Loucy (cell line): ENCODE data around the gene RUNX1.

Experiments
- H2AFZ ChIP-seq: fragments of 200-600 bp; sonication (generic); 2 replicates; pipeline ENCODE4 v1.6.0; 2016; ENCODE audit warnings: antibody characterized with exemption, mild to moderate bottlenecking, low read length, moderate library complexity
- H3F3A ChIP-seq: fragments of 200-600 bp; 2 replicates; pipeline ENCODE4 v1.6.0; 2016; ENCODE audit warnings: antibody characterized with exemption, low read depth, mild to moderate bottlenecking
- H3K27me3 ChIP-seq: fragments of 200-600 bp; sonication (generic); 2 replicates; pipeline ENCODE4 v1.6.1; 2014; ENCODE audit warnings: low read length, mild to moderate bottlenecking; ENCODE audit not compliant: insufficient read depth, poor library complexity, severe bottlenecking
- H3K36me3 ChIP-seq: fragments of 200-600 bp; sonication (generic); 2 replicates; pipeline ENCODE4 v1.6.1; 2016; ENCODE audit warnings: low read length; ENCODE audit not compliant: insufficient read depth
- H3K4me1 ChIP-seq: fragments of 200-600 bp; sonication (generic); 2 replicates; pipeline ENCODE4 v1.5.1; 2014; ENCODE audit warnings: low read length, mild to moderate bottlenecking; ENCODE audit not compliant: insufficient read depth, poor library complexity, severe bottlenecking
- H3K4me2 ChIP-seq: fragments of 200-600 bp; sonication (generic); 2 replicates; pipeline ENCODE4 v1.6.0; 2014; ENCODE audit warnings: antibody characterized with exemption, low read length, low read depth, mild to moderate bottlenecking; ENCODE audit not compliant: poor library complexity, severe bottlenecking
- H3K4me3 ChIP-seq: fragments of 200-600 bp; sonication (generic); 2 replicates; pipeline ENCODE4 v1.5.1; 2014; ENCODE audit warnings: low read length, mild to moderate bottlenecking, mixed read lengths; ENCODE audit not compliant: poor library complexity, severe bottlenecking
- H3K79me2 ChIP-seq: fragments of 200-600 bp; sonication (generic); 2 replicates; pipeline ENCODE4 v1.6.1; 2014; ENCODE audit warnings: low read length; ENCODE audit not compliant: insufficient read depth
- H3K9ac ChIP-seq: fragments of 200-600 bp; sonication (generic); 2 replicates; pipeline ENCODE4 v1.6.0; 2014; ENCODE audit warnings: mild to moderate bottlenecking, low read depth, low read length, moderate library complexity; ENCODE audit not compliant: poor library complexity, severe bottlenecking
- H3K9me2 ChIP-seq: fragments of 200-600 bp; sonication (generic); replicated peaks from 2 replicates; pipeline ENCODE4 v1.6.1; 2016; ENCODE audit warnings: low read depth, low read length, mixed read lengths
- H3K9me3 ChIP-seq: fragments of 200-600 bp; sonication (generic); 2 replicates; pipeline ENCODE4 v1.6.1; 2014; ENCODE audit warnings: mild to moderate bottlenecking, antibody characterized with exemption, low read length, low read depth; ENCODE audit not compliant: insufficient read depth
- H4K20me1 ChIP-seq: fragments of 200-600 bp; sonication (generic); 2 replicates; pipeline ENCODE4 v1.6.0; 2014; ENCODE audit warnings: antibody characterized with exemption, low read length, mild to moderate bottlenecking; ENCODE audit not compliant: insufficient read depth, poor library complexity, severe bottlenecking
- EZH2phosphoT487 ChIP-seq: fragments of 200-600 bp; IDR thresholded peaks from 2 replicates; pipeline ENCODE4 v1.6.1; 2018; ENCODE audit warnings: antibody characterized with exemption, mild to moderate bottlenecking, moderate library complexity, borderline replicate concordance
- TF ChIP-seq, protein P1 (sequence below): fragments of 200-600 bp; sonication (generic); conservative IDR thresholded peaks from 2 replicates; pipeline ENCODE4 v1.5.1; 2014; ENCODE audit warnings: mild to moderate bottlenecking, antibody characterized with exemption, low read length

Gene RUNX1

DNA sequence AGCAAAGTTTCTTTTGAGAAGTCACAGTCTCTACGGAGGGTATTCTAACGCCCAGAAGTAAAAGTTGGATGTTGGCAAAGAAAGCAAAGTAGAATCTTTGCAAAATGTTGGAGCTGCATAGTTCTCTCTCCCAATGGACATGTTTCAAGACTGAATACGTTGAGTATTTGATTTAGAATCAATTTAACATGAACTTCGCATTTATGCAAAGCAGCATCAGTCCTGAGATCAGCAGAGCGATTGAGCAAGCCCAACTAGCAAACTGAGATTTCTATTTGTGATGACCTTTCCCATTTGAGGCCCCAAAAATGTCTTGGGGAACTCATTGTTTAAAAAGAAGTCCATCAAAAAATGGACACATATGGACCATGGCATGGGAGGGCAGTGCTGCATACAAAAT, 8.0 kb downstream of the RUNX1 start:
- Histone ChIP-seq H3K9ac (peak overlapping the region; percentile 97), H3K4me1 (peaks cover 95% of the 10 kb centered on the region), H3K4me2 (peak overlapping the region; percentile 95), H4K20me1 (peaks cover 76% of the 10 kb centered on the region), H3K27me3 (no peaks in the 10 kb centered on the region), H3K36me3 (peaks cover 50% of the 10 kb centered on the region), H2AFZ (no peak overlapping the region), H3F3A (no peaks in the 10 kb centered on the region), H3K9me3 (no peaks in the 10 kb centered on the region), H3K4me3 (peak overlapping the region; percentile 90), H3K79me2 (peaks cover 100% of the 10 kb centered on the region), H3K9me2 (no peaks in the 10 kb centered on the region)
- TF ChIP-seq, protein P1, sequence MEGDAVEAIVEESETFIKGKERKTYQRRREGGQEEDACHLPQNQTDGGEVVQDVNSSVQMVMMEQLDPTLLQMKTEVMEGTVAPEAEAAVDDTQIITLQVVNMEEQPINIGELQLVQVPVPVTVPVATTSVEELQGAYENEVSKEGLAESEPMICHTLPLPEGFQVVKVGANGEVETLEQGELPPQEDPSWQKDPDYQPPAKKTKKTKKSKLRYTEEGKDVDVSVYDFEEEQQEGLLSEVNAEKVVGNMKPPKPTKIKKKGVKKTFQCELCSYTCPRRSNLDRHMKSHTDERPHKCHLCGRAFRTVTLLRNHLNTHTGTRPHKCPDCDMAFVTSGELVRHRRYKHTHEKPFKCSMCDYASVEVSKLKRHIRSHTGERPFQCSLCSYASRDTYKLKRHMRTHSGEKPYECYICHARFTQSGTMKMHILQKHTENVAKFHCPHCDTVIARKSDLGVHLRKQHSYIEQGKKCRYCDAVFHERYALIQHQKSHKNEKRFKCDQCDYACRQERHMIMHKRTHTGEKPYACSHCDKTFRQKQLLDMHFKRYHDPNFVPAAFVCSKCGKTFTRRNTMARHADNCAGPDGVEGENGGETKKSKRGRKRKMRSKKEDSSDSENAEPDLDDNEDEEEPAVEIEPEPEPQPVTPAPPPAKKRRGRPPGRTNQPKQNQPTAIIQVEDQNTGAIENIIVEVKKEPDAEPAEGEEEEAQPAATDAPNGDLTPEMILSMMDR, result no peak
- no peak for TF ChIP-seq EZH2phosphoT487

DNA sequence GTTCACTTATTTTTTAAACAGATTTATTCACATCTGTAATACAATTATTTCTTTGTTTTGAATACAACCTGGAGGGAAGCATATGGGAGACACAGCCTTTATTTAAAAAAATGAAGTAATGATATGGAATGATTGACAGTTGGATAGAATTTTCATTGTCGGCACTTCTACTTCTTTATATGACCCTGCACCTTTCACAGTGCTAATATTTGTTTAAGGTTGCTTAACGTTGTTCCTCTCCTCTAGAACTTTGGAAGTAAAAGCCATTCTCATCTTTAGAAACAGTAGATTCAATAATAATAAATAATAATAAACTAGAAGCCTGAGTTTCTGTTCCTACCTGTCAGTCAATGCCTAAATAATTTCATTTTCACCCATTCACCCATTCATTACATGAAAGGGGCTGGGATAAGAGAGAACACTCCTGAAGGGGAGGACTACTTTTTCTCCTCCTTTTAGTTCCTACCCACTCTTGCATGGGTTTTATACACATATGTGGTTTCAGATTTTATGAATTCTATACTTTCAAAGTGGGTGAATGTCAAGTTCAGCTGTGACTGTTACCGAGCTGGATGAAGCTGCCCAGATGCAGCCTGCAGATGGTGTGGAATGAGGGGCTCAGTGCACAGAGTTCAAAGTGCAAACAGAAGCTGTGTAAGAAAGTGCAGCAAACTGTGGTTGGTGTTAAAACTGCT, 9.4 kb downstream of the RUNX1 start:
- peaks cover 55% of the 10 kb centered on the region for H3K36me3 ChIP-seq
- peaks cover 100% of the 10 kb centered on the region for H3K79me2 ChIP-seq
- H3K4me3 ChIP-seq, result peak overlapping the region; percentile 90
- no peak overlapping the region for H2AFZ ChIP-seq
- H3K9me2 ChIP-seq, result no peaks in the 10 kb centered on the region
- H3K4me2 ChIP-seq, result peak overlapping the region; percentile 95
- peaks cover 85% of the 10 kb centered on the region for H4K20me1 ChIP-seq
- H3K9ac ChIP-seq, result peak overlapping the region; percentile 97
- TF ChIP-seq EZH2phosphoT487, result no peak
- TF ChIP-seq, protein P1, result no peak
- H3K27me3 ChIP-seq, result no peaks in the 10 kb centered on the region
- H3K9me3 ChIP-seq, result no peaks in the 10 kb centered on the region
- H3K4me1 ChIP-seq, result peaks cover 96% of the 10 kb centered on the region
- H3F3A ChIP-seq, result no peaks in the 10 kb centered on the region

DNA sequence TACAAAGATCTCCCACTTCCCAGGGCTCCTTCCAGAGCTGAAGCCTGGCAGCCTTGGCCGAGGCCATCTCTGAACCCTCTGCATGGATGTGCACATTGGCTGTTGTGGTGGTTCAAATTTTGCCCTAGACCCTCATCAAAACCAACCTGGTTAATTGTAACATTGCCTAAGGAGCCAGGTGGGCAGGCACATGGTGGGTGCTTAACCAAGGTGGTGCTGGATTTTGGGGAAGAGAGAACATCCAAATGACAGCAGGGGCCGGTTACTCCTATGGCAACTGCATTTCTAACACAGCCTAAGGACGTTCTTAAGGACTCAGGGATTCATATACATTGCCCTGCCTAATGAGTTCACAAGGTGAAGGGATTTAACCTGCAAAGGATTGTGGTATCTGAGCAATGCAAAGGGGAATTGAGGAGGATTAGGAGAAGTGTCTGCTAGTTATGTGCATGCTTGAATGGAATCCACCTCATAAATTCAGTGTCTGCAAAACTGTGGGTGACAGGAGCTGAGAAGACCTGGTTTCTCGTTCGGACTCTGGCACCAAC, 10.3 kb downstream of the RUNX1 start:
- Histone ChIP-seq H3K79me2 (peaks cover 100% of the 10 kb centered on the region), H3F3A (no peaks in the 10 kb centered on the region), H3K36me3 (peaks cover 64% of the 10 kb centered on the region), H3K4me2 (peak overlapping the region; percentile 95), H3K4me1 (peaks cover 96% of the 10 kb centered on the region), H3K27me3 (no peaks in the 10 kb centered on the region), H4K20me1 (peaks cover 94% of the 10 kb centered on the region), H3K4me3 (peak overlapping the region; percentile 42), H3K9me3 (no peaks in the 10 kb centered on the region), H3K9ac (peak overlapping the region; percentile 27), H2AFZ (no peak overlapping the region), H3K9me2 (no peaks in the 10 kb centered on the region)
- no peak for TF ChIP-seq EZH2phosphoT487
- TF ChIP-seq, protein P1, result no peak
